LNCaP clone FGC (cell line): ENCODE results near the gene EEPD1.

Experiments used
- DNase-seq: peaks from one replicate; pipeline ENCODE4 v3.0.0-alpha.2; 2011; ENCODE audit warnings: low read depth
- H3K4me3 ChIP-seq: 2 replicates; pipeline ENCODE4 v1.5.1; 2011; ENCODE audit warnings: mild to moderate bottlenecking, low read depth, low read length, control low read depth
- CTCF ChIP-seq: IDR thresholded peaks from 2 replicates; pipeline ENCODE4 v1.5.1; 2012; ENCODE audit warnings: mild to moderate bottlenecking; ENCODE audit not compliant: control insufficient read depth, insufficient read depth; ENCODE audit errors: extremely low read depth

The EEPD1 gene

GRCh38 chr7:36260481-36260880 lies 107.4 kb downstream of the EEPD1 start:
- TF ChIP-seq CTCF, result no peak
- no peak overlapping the region for H3K4me3 ChIP-seq
- DNase-seq, result no peak

- H3K4me3 ChIP-seq, result no peak overlapping the region
- TF ChIP-seq CTCF, result no peak
- peak; percentile 94 for DNase-seq
These were observed 108.1 kb downstream of the EEPD1 start for GRCh38 chr7:36261019-36261754.

- TF ChIP-seq CTCF, result no peak
- H3K4me3 ChIP-seq, result no peak overlapping the region
- DNase-seq, result peak; percentile 61
These were observed 109.4 kb downstream of the EEPD1 start for GRCh38 chr7:36262309-36263094.

GRCh38 chr7:36263095-36263484 lies 110.0 kb downstream of the EEPD1 start:
- no peak for TF ChIP-seq CTCF
- no peak overlapping the region for H3K4me3 ChIP-seq
- no peak for DNase-seq

- no peak for TF ChIP-seq CTCF
- no peak overlapping the region for H3K4me3 ChIP-seq
- no peak for DNase-seq
These were observed 111.2 kb downstream of the EEPD1 start for GRCh38 chr7:36264123-36264801.

- TF ChIP-seq CTCF, result no peak
- DNase-seq, result no peak
These were observed 112.0 kb downstream of the EEPD1 start for GRCh38 chr7:36264913-36265516.

More at GRCh38 chr7:36264913-36265516, 112.0 kb downstream of the EEPD1 start:
- H3K4me3 ChIP-seq, result no peak overlapping the region
